Liver (tissue), 9 donors: ENCODE results near the gene IRX6. TPM values are rescaled to one million over a fixed set of nuclear protein-coding genes. Genes with fewer than 3 reads are reported as not detected.

Experiments used
- DNase-seq: peaks from one replicate; pipeline ENCODE4 v3.0.0-alpha.2; 2017; ENCODE audit warnings: low spot score
- H3K27ac ChIP-seq, 2 donors: one replicate each; pipeline ENCODE4 v1.7.0; 2013; ENCODE audit warnings: inconsistent platforms in 2 of 2, low read length in 2 of 2, control low read depth in 1 of 2, low read depth in 1 of 2, mild to moderate bottlenecking in 1 of 2
- H3K27me3 ChIP-seq, 4 donors: one replicate each; pipeline versions ENCODE4 v1.6.1 to v1.7.0; 2013; ENCODE audit warnings: low read length in 3 of 4, inconsistent platforms in 1 of 4, mild to moderate bottlenecking in 1 of 4, moderate library complexity in 1 of 4; ENCODE audit not compliant: control insufficient read depth in 4 of 4, insufficient read depth in 4 of 4
- H3K36me3 ChIP-seq, 4 donors: one replicate each; pipeline versions ENCODE4 v1.6.1 to v1.7.0; 2013; ENCODE audit warnings: low read length in 3 of 4, mild to moderate bottlenecking in 3 of 4, low read depth in 1 of 4, moderate library complexity in 1 of 4; ENCODE audit not compliant: control insufficient read depth in 4 of 4, insufficient read depth in 3 of 4
- H3K4me1 ChIP-seq, 4 donors: one replicate each; pipeline versions ENCODE4 v1.6.1 to v1.7.0; 2013; ENCODE audit warnings: low read length in 3 of 4, mild to moderate bottlenecking in 3 of 4, moderate library complexity in 1 of 4; ENCODE audit not compliant: control insufficient read depth in 4 of 4, insufficient read depth in 4 of 4
- H3K4me3 ChIP-seq, 3 donors: one replicate each; pipeline versions ENCODE4 v1.6.1 to v1.7.0; 2013; ENCODE audit warnings: low read length in 3 of 3, control low read depth in 1 of 3, low read depth in 1 of 3, mild to moderate bottlenecking in 1 of 3
- H3K9ac ChIP-seq, 2 donors: one replicate each; pipeline ENCODE4 v1.7.0; 2013; ENCODE audit warnings: low read length in 2 of 2, mild to moderate bottlenecking in 2 of 2, moderate library complexity in 2 of 2, control low read depth in 1 of 2, low read depth in 1 of 2
- H3K9me3 ChIP-seq, 4 donors: one replicate each; pipeline versions ENCODE4 v1.6.1 to v1.7.0; 2013; ENCODE audit warnings: low read length in 3 of 4; ENCODE audit not compliant: control insufficient read depth in 4 of 4
- CTCF ChIP-seq: fragments of 150-350 bp; IDR thresholded peaks from 2 replicates; pipeline ENCODE4 v1.5.1; 2017; ENCODE audit warnings: improper control_type of control experiment, low read depth, low read length; ENCODE audit not compliant: missing input control
- EGR1 ChIP-seq, 2 donors: IDR thresholded peaks; 2 replicates each; pipeline ENCODE4 v1.6.1; 2016 to 2018; ENCODE audit warnings: antibody characterized with exemption in 2 of 2, low read depth in 2 of 2
- FOXA1 ChIP-seq: IDR thresholded peaks from 2 replicates; pipeline ENCODE4 v1.6.1; 2016; ENCODE audit warnings: antibody characterized with exemption
- FOXA2 ChIP-seq: IDR thresholded peaks from 2 replicates; pipeline ENCODE4 v1.6.1; 2016; ENCODE audit warnings: antibody characterized with exemption
- GABPA ChIP-seq, 2 donors: IDR thresholded peaks in 1 of 2; conservative IDR thresholded peaks in 1 of 2; 2 replicates each; pipeline ENCODE4 v1.6.1; 2016; ENCODE audit warnings: antibody characterized with exemption in 2 of 2, mild to moderate bottlenecking in 1 of 2, moderate library complexity in 1 of 2
- HNF4A ChIP-seq, 2 donors: conservative IDR thresholded peaks; 2 replicates each; pipeline ENCODE4 v1.6.1; 2016; ENCODE audit warnings: antibody characterized with exemption in 2 of 2, mild to moderate bottlenecking in 2 of 2
- HNF4G ChIP-seq: IDR thresholded peaks from 2 replicates; pipeline ENCODE4 v1.6.1; 2016; ENCODE audit warnings: antibody characterized with exemption
- JUND ChIP-seq, 2 donors: IDR thresholded peaks; 2 replicates each; pipeline ENCODE4 v1.6.1; 2016; ENCODE audit warnings: antibody characterized with exemption in 2 of 2
- MAX ChIP-seq: IDR thresholded peaks from 2 replicates; pipeline ENCODE4 v1.6.1; 2016; ENCODE audit warnings: antibody characterized with exemption
- NR2F2 ChIP-seq: IDR thresholded peaks from 2 replicates; pipeline ENCODE4 v1.6.1; 2016; ENCODE audit warnings: antibody characterized with exemption
- RAD21 ChIP-seq, 2 donors: IDR thresholded peaks; 2 replicates each; pipeline ENCODE4 v1.6.1; 2016; ENCODE audit warnings: antibody characterized with exemption in 2 of 2, mild to moderate bottlenecking in 2 of 2
- REST ChIP-seq: IDR thresholded peaks from 2 replicates; pipeline ENCODE4 v1.6.1; 2016; ENCODE audit warnings: antibody characterized with exemption, mild to moderate bottlenecking
- RXRA ChIP-seq, 2 donors: IDR thresholded peaks; 2 replicates each; pipeline ENCODE4 v1.6.1; 2017 to 2018; ENCODE audit warnings: antibody characterized with exemption in 2 of 2, mild to moderate bottlenecking in 1 of 2
- SP1 ChIP-seq: IDR thresholded peaks from 2 replicates; pipeline ENCODE4 v1.6.1; 2018; ENCODE audit warnings: antibody characterized with exemption, mild to moderate bottlenecking
- TAF1 ChIP-seq: conservative IDR thresholded peaks from 2 replicates; pipeline ENCODE4 v1.6.1; 2016; ENCODE audit warnings: antibody characterized with exemption, mild to moderate bottlenecking
- YY1 ChIP-seq: IDR thresholded peaks from 2 replicates; pipeline ENCODE4 v1.6.1; 2016; ENCODE audit warnings: antibody characterized with exemption, mild to moderate bottlenecking
- ZBTB33 ChIP-seq: IDR thresholded peaks from 2 replicates; pipeline ENCODE4 v1.6.1; 2016; ENCODE audit warnings: antibody characterized with exemption
- WGBS: extraction: QIAGEN DNeasy Blood & Tissue Kit; methylation state at CpG from one replicate; pipeline ENCODE4 v1.1.7; 2013; 5-methylcytosine and 5-hydroxymethylcytosine counted together
- polyA plus RNA-seq, 2 donors: library from polyadenylated mRNA; stranded (reverse) in 1 of 2; unstranded in 1 of 2; fragments of 200-250 nt in 1 of 2; fragments of >200 nt in 1 of 2; fragmentation: Nextera tagmentation in 1 of 2; extraction: Ambion mirVana in 1 of 2; gene quantifications; one replicate each; pipeline versions ENCODE4 v1.2.1 to v1.2.3, GENCODE V29; 2013 to 2015
- total RNA-seq, 2 donors: library from RNA; depleted of rRNA; stranded (reverse); fragments of >200 nt; gene quantifications; one replicate each; pipeline ENCODE4 v1.2.3, GENCODE V29; 2014
- donor health status: healthy.
- donor health status: healthy.
- donor health status: healthy.
- donor health status: healthy.
- donor health status: healthy.

Gene IRX6
- total and polyA plus RNA-seq, 4 donors, result not detected

- 12% methylated on average over 21 of the region's 21 CpGs for WGBS
- Histone ChIP-seq H3K27me3 (peaks cover 6 to 16% (median 12%) of the 10 kb centered on the region in 4 donors), H3K9ac (no peak overlapping the region), H3K36me3 (no peaks in the 10 kb centered on the region), H3K4me1 (peaks cover 0 to 29% (median 4%) of the 10 kb centered on the region in 4 donors), H3K27ac (no peak overlapping the region), H3K4me3 (no peak overlapping the region), H3K9me3 (no peaks in the 10 kb centered on the region)
- no peak for DNase-seq
- no peak for TF ChIP-seq REST
- no peak for TF ChIP-seq RAD21 (IDR thresholded peaks at IDR 0.05)
- TF ChIP-seq CTCF, result no peak
- no peak for TF ChIP-seq HNF4G
- no peak for TF ChIP-seq YY1
- TF ChIP-seq RXRA (IDR thresholded peaks at IDR 0.05), result no peak
- no peak for TF ChIP-seq FOXA2
- TF ChIP-seq JUND (IDR thresholded peaks at IDR 0.05), result no peak
- TF ChIP-seq FOXA1, result no peak
- no peak for TF ChIP-seq ZBTB33
- TF ChIP-seq MAX, result no peak
- TF ChIP-seq TAF1, result no peak
- no peak for TF ChIP-seq NR2F2
- TF ChIP-seq HNF4A (conservative IDR thresholded peaks at IDR 0.05), result no peak
- TF ChIP-seq SP1, result no peak
- TF ChIP-seq EGR1 (IDR thresholded peaks at IDR 0.05; ENCODE audit: low read depth in 2 of 2), result no peak
- no peak for TF ChIP-seq GABPA (IDR thresholded peaks at IDR 0.05 in 1 of 2, conservative IDR thresholded peaks at IDR 0.05 in 1 of 2)
Measured at GRCh38 chr16:55326261-55327092, 2.5 kb downstream of the IRX6 start.
